Uterus (tissue), 4 donors: ENCODE results near the gene ARID3B. TPM values are rescaled to one million over a fixed set of nuclear protein-coding genes. Genes with fewer than 3 reads are reported as not detected.

Experiments used
- DNase-seq, 2 donors: peaks; one replicate each; pipeline ENCODE4 v3.0.0-alpha.2; 2019 to 2020
- H3K27ac ChIP-seq, 2 donors: fragments of 200-600 bp; sonication (generic); 1 replicate in 1 of 2; 2 replicates in 1 of 2; pipeline ENCODE4 v1.5.1; 2016 to 2018
- H3K27me3 ChIP-seq, 2 donors: fragments of 200-600 bp; sonication (generic); one replicate each; pipeline ENCODE4 v1.5.1; 2018 to 2019; ENCODE audit warnings: control low read depth in 1 of 2
- H3K36me3 ChIP-seq, 2 donors: fragments of 200-600 bp; sonication (generic); one replicate each; pipeline ENCODE4 v1.5.1; 2019; ENCODE audit warnings: control low read depth in 1 of 2
- H3K4me1 ChIP-seq, 2 donors: fragments of 200-600 bp; sonication (generic); one replicate each; pipeline ENCODE4 v1.5.1; 2018 to 2019; ENCODE audit warnings: control low read depth in 1 of 2
- H3K4me3 ChIP-seq, 2 donors: fragments of 200-600 bp; sonication (generic); 1 replicate in 1 of 2; 2 replicates in 1 of 2; pipeline ENCODE4 v1.5.1; 2018 to 2019; ENCODE audit warnings: mild to moderate bottlenecking in 1 of 2
- H3K9me3 ChIP-seq, 2 donors: fragments of 200-600 bp; sonication (generic); one replicate each; pipeline ENCODE4 v1.5.1; 2019; ENCODE audit warnings: control low read depth in 1 of 2
- POLR2A ChIP-seq, 2 donors: fragments of 450-650 bp; IDR thresholded peaks; one replicate each; pipeline ENCODE4 v1.6.1; 2016; ENCODE audit warnings: antibody characterized with exemption in 2 of 2, mild to moderate bottlenecking in 1 of 2, moderate library complexity in 1 of 2
- intact Hi-C: fragments of 100-400 bp; cut with DNase I; formaldehyde crosslinking; loops from one replicate; pipeline ENCODE4 v1.15.1; 2023; ENCODE audit warnings: low total_unique reads
- total RNA-seq, 4 donors: library from RNA; depleted of rRNA in 3 of 4; stranded (reverse); fragments of >200 nt in 3 of 4; gene quantifications; one replicate each; pipeline versions ENCODE4 v1.1.0 to v1.2.4, GENCODE V29; 2014 to 2023
- TF ChIP-seq, protein P1 (sequence below), 4 experiments: fragments of 200-600 bp in 2 of 4; fragments of 450-650 bp in 2 of 4; sonication (generic) in 2 of 4; IDR thresholded peaks; one replicate each; pipeline ENCODE4 v1.5.1; 2016 to 2019; ENCODE audit warnings: antibody characterized with exemption in 4 of 4, mild to moderate bottlenecking in 2 of 4, moderate library complexity in 1 of 4
- donor health status: DM: yes; HTN: yes; CAD: no.

ARID3B gene
- total RNA-seq, 4 donors from 2014 or later = 1.5 to 8.8 (median 3.7) TPM

DNA sequence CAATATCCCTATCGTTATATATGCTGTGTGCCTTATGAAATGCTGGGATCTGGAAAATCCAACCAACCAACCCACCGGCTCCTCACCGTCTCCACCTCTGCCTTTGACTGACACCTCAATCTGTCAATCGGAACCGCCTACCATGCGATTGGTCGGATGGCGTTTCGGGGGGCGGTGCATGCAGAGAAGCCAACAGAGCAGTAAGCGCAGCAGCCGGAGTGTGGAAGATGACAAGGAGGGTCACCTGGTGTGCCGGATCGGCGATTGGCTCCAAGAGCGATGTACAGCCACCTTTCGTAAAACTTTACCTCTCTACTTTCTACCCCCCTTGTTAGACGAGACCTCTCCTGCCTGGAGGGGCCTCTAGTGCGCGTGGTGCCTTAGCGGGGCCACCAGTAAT, 80.9 kb downstream of the ARID3B start:
- no peak for DNase-seq
- Histone ChIP-seq H3K36me3 (no peaks in the 10 kb centered on the region), H3K4me1 (peaks cover 0 to 7% of the 10 kb centered on the region in 2 donors), H3K9me3 (no peaks in the 10 kb centered on the region), H3K4me3 (no peak overlapping the region), H3K27ac (no peak overlapping the region), H3K27me3 (no peaks in the 10 kb centered on the region)
- intact Hi-C loops = loop anchor here (10.0 kb wide), 1 partner anchor 247 kb away; no protein-coding TSS in a partner anchor
- no peak for TF ChIP-seq POLR2A (IDR thresholded peaks at IDR 0.05)
- TF ChIP-seq, protein P1, sequence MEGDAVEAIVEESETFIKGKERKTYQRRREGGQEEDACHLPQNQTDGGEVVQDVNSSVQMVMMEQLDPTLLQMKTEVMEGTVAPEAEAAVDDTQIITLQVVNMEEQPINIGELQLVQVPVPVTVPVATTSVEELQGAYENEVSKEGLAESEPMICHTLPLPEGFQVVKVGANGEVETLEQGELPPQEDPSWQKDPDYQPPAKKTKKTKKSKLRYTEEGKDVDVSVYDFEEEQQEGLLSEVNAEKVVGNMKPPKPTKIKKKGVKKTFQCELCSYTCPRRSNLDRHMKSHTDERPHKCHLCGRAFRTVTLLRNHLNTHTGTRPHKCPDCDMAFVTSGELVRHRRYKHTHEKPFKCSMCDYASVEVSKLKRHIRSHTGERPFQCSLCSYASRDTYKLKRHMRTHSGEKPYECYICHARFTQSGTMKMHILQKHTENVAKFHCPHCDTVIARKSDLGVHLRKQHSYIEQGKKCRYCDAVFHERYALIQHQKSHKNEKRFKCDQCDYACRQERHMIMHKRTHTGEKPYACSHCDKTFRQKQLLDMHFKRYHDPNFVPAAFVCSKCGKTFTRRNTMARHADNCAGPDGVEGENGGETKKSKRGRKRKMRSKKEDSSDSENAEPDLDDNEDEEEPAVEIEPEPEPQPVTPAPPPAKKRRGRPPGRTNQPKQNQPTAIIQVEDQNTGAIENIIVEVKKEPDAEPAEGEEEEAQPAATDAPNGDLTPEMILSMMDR (IDR thresholded peaks at IDR 0.05) = no peak

DNA sequence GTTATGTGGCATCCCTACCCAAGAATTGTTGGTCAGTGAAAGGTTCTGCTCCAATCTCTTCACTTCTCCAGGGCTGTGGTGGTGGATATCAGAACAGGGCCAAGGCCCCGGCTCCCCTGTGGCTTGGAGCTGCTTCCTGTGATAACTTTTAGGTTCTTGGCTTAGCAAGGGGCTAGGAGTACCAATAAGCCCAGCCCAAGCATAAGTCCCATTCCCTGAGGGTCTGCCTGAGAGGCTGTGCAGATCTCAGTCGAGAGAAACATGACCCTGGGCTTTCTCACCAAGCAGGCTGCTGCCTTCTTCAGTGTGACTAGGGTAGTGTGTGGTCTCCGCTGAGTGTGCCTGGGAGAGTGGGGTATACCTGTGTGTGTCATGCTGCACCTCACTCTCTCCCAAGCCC, 81.7 kb downstream of the ARID3B start:
- intact Hi-C loops = loop anchor here (10.0 kb wide), 1 partner anchor 248 kb away; no protein-coding TSS in a partner anchor
- H3K9me3 ChIP-seq = no peaks in the 10 kb centered on the region
- TF ChIP-seq POLR2A (IDR thresholded peaks at IDR 0.05) = no peak
- TF ChIP-seq, protein P1 (IDR thresholded peaks at IDR 0.05) = no peak
- H3K27ac ChIP-seq = no peak overlapping the region
- DNase-seq = no peak
- H3K4me3 ChIP-seq = no peak overlapping the region
- no peaks in the 10 kb centered on the region for H3K36me3 ChIP-seq
- H3K4me1 ChIP-seq = peaks cover 0 to 5% of the 10 kb centered on the region in 2 donors
- no peaks in the 10 kb centered on the region for H3K27me3 ChIP-seq

DNA sequence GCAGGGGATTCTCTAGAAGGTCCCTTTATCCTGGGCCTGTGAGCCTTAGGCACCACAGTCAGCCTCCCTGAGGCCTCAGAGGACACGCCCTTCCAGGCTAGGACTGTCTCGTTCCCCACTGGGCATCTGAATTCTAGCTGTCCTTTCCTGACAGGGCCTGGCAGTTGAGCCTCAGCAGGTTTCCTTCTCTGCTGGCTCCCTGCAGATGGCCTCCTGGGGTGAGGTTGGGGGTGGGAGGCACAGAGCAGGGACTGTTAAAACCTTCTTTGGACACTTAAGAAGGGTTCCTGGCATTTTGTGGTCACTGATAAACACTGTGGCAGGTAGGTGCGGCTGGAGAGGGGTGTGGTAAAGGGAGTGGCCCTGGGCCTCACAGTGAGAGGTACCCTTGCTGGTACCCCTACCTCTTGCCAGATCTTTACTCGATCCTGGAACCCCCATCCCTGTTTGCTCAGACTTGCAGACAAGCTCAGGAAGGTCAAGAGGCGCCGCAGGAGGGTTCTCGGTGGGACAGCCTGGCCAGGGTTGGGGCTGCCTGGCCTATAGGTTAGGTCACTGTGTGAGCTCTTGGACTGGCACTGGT, 83.1 kb downstream of the ARID3B start:
- H3K27ac ChIP-seq = no peak overlapping the region
- H3K4me3 ChIP-seq = no peak overlapping the region
- H3K9me3 ChIP-seq = no peaks in the 10 kb centered on the region
- TF ChIP-seq POLR2A (IDR thresholded peaks at IDR 0.05) = no peak
- TF ChIP-seq, protein P1 (IDR thresholded peaks at IDR 0.05) = no peak
- no peaks in the 10 kb centered on the region for H3K36me3 ChIP-seq
- intact Hi-C loops = loop anchor here (10.0 kb wide), 1 partner anchor 249 kb away; no protein-coding TSS in a partner anchor
- DNase-seq = no peak
- H3K27me3 ChIP-seq = no peaks in the 10 kb centered on the region
- H3K4me1 ChIP-seq = no peaks in the 10 kb centered on the region

DNA sequence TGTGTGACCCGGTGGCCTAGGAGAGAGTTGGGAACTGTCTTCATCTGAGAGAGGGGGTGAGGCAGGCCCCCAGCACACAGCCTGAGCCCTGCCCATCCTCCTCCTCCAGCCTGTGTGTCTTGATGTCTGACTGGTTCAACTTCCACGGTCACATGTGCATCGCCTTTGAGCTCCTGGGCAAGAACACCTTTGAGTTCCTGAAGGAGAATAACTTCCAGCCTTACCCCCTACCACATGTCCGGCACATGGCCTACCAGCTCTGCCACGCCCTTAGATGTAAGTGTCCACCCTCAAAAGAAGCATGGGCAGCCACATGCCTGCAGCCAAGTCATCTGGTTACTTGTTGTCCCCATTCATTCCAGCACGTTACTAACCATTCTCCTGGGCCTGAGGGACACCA, 84.7 kb downstream of the ARID3B start:
- no peak for DNase-seq
- no peaks in the 10 kb centered on the region for H3K4me1 ChIP-seq
- H3K27ac ChIP-seq = no peak overlapping the region
- TF ChIP-seq POLR2A (IDR thresholded peaks at IDR 0.05) = no peak
- TF ChIP-seq, protein P1 (IDR thresholded peaks at IDR 0.05) = no peak
- H3K9me3 ChIP-seq = no peaks in the 10 kb centered on the region
- intact Hi-C loops = loop anchor here (10.0 kb wide), 1 partner anchor 251 kb away; no protein-coding TSS in a partner anchor
- H3K4me3 ChIP-seq = no peak overlapping the region
- no peaks in the 10 kb centered on the region for H3K36me3 ChIP-seq
- no peaks in the 10 kb centered on the region for H3K27me3 ChIP-seq

DNA sequence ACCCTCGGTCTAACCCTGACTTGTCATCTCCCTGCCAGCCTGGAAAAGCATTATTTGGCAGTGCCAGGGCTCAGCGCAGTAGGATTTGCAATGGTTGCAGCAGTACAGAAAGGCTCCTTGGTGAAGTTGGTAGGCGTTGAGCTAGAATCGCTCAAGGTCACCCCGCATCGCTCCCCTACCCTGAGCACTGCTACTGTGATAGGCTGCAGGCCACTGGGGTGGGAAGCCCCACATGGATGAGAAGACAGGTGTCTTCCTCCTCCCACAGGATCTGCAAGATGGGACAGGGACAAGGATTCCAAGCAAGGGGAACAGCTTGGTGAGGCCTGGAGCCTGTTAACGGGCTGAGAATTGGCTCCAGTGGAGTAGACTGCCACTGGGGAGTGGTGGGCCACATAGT, 85.3 kb downstream of the ARID3B start:
- no peaks in the 10 kb centered on the region for H3K9me3 ChIP-seq
- DNase-seq = no peak
- H3K27me3 ChIP-seq = no peaks in the 10 kb centered on the region
- H3K4me3 ChIP-seq = no peak overlapping the region
- no peaks in the 10 kb centered on the region for H3K4me1 ChIP-seq
- H3K36me3 ChIP-seq = no peaks in the 10 kb centered on the region
- no peak overlapping the region for H3K27ac ChIP-seq
- TF ChIP-seq, protein P1 (IDR thresholded peaks at IDR 0.05) = no peak
- no peak for TF ChIP-seq POLR2A (IDR thresholded peaks at IDR 0.05)
- intact Hi-C loops = loop anchor here (10.0 kb wide), 1 partner anchor 252 kb away; no protein-coding TSS in a partner anchor
